MCF 10A (cell line): Measurements from ENCODE around the gene PLAGL2. TPM values are rescaled to one million over a fixed set of nuclear protein-coding genes. Genes with fewer than 3 reads are reported as not detected.
A peak's percentile ranks its signal among the peaks of the same experiment; 100 is the strongest.

ENCODE experiments used
- BruUV-seq: library from RNA; stranded (reverse); fragments of 400-500 nt; replicated peaks from 2 replicates; lab custom pipeline; 2021; lab: Mats Ljungman, UMichigan
- CTCF ChIA-PET: fragments of 300-600 bp; sonication (Branson Sonifier 250); formaldehyde crosslinking; extraction: SDS; loops from one replicate; lab custom pipeline; 2021; ENCODE audit warnings: antibody characterized with exemption, inconsistent platforms; lab: Yijun Ruan, JAX
- POLR2A ChIA-PET: fragments of 300-600, 350-650 bp; sonication (Branson Sonifier 250); formaldehyde crosslinking; extraction: SDS; loops from one replicate; lab custom pipeline; 2020; ENCODE audit warnings: antibody characterized with exemption, inconsistent platforms; lab: Yijun Ruan, JAX
- DNase-seq: peaks from one replicate; pipeline ENCODE4 v3.0.0-alpha.2; 2018; ENCODE audit not compliant: unreplicated experiment
- H3K27ac Mint-ChIP-seq: one replicate; pipeline ENCODE4 v1.8.0; 2022; ENCODE audit warnings: mild to moderate bottlenecking, low read depth, mixed read lengths; ENCODE audit not compliant: unreplicated experiment
- H3K27me3 Mint-ChIP-seq: one replicate; pipeline ENCODE4 v1.8.0; 2022; ENCODE audit warnings: mixed read lengths; ENCODE audit not compliant: insufficient read depth, unreplicated experiment
- H3K36me3 Mint-ChIP-seq: one replicate; pipeline ENCODE4 v1.8.0; 2022; ENCODE audit warnings: mild to moderate bottlenecking, moderate library complexity, mixed read lengths; ENCODE audit not compliant: insufficient read depth, unreplicated experiment
- H3K4me1 Mint-ChIP-seq: one replicate; pipeline ENCODE4 v1.8.0; 2022; ENCODE audit warnings: mixed read lengths; ENCODE audit not compliant: insufficient read depth, unreplicated experiment
- H3K4me3 Mint-ChIP-seq: one replicate; pipeline ENCODE4 v1.8.0; 2022; ENCODE audit warnings: mild to moderate bottlenecking, moderate library complexity, mixed read lengths; ENCODE audit not compliant: unreplicated experiment
- H3K9me3 Mint-ChIP-seq: one replicate; pipeline ENCODE4 v1.8.0; 2022; ENCODE audit warnings: mixed read lengths; ENCODE audit not compliant: unreplicated experiment
- intact Hi-C: fragments of 100-400 bp; cut with micrococcal nuclease; formaldehyde crosslinking; loops from 2 replicates; pipeline ENCODE4 v1.14.1; 2022
- total RNA-seq: library from RNA; stranded (reverse); gene quantifications from 2 replicates; pipeline ENCODE4 v1.2.3, GENCODE V29; 2022
- TF ChIP-seq, protein P1 (sequence below): fragments of 200-600 bp; IDR thresholded peaks from one replicate; pipeline ENCODE4 v1.8.0; 2022; ENCODE audit warnings: antibody characterized with exemption, mild to moderate bottlenecking; ENCODE audit not compliant: unreplicated experiment

PLAGL2 gene
- total RNA-seq, 1 experiment from 2014 or later: 18.6 TPM

- intact Hi-C loops: no loop called here
- peaks cover 69% of the 10 kb centered on the region for H3K36me3 Mint-ChIP-seq
- TF ChIP-seq, protein P1, sequence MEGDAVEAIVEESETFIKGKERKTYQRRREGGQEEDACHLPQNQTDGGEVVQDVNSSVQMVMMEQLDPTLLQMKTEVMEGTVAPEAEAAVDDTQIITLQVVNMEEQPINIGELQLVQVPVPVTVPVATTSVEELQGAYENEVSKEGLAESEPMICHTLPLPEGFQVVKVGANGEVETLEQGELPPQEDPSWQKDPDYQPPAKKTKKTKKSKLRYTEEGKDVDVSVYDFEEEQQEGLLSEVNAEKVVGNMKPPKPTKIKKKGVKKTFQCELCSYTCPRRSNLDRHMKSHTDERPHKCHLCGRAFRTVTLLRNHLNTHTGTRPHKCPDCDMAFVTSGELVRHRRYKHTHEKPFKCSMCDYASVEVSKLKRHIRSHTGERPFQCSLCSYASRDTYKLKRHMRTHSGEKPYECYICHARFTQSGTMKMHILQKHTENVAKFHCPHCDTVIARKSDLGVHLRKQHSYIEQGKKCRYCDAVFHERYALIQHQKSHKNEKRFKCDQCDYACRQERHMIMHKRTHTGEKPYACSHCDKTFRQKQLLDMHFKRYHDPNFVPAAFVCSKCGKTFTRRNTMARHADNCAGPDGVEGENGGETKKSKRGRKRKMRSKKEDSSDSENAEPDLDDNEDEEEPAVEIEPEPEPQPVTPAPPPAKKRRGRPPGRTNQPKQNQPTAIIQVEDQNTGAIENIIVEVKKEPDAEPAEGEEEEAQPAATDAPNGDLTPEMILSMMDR: no peak
- no TSS peak for BruUV-seq
- ChIA-PET POLR2A (interaction anchor here (0.7 to 1.2 kb wide), 6 partner anchors 9 to 136 kb away, joined by 3 to 5 read pairs (median 3); no protein-coding TSS in a partner anchor), CTCF (no interaction called here)
- no peak overlapping the region for H3K4me3 Mint-ChIP-seq
- H3K4me1 Mint-ChIP-seq: no peaks in the 10 kb centered on the region
- no peaks in the 10 kb centered on the region for H3K9me3 Mint-ChIP-seq
- peak overlapping the region; percentile 17 for H3K27ac Mint-ChIP-seq
- no peak for DNase-seq
- H3K27me3 Mint-ChIP-seq: no peaks in the 10 kb centered on the region
These were observed 27.9 kb upstream of the PLAGL2 start for GRCh38 chr20:32235331-32236047.

- Mint-ChIP-seq H3K36me3 (peaks cover 80% of the 10 kb centered on the region), H3K27ac (no peak overlapping the region), H3K4me3 (no peak overlapping the region), H3K27me3 (no peaks in the 10 kb centered on the region), H3K9me3 (no peaks in the 10 kb centered on the region), H3K4me1 (no peaks in the 10 kb centered on the region)
- intact Hi-C loops: no loop called here
- TF ChIP-seq, protein P1: no peak
- POLR2A ChIA-PET: no interaction called here
- CTCF ChIA-PET: interaction anchor here (0.5 to 0.6 kb wide), 2 partner anchors 12 to 341 kb away, joined by 3 to 6 read pairs; no protein-coding TSS in a partner anchor
- BruUV-seq: no TSS peak
- no peak for DNase-seq
These were observed 26.7 kb upstream of the PLAGL2 start for GRCh38 chr20:32234135-32234808.

- BruUV-seq: no TSS peak
- Mint-ChIP-seq H3K4me1 (no peaks in the 10 kb centered on the region), H3K27me3 (no peaks in the 10 kb centered on the region), H3K9me3 (no peaks in the 10 kb centered on the region), H3K27ac (no peak overlapping the region), H3K4me3 (no peak overlapping the region), H3K36me3 (peaks cover 83% of the 10 kb centered on the region)
- ChIA-PET POLR2A (interaction anchor here (0.5 to 1.3 kb wide), 2 partner anchors 23 to 146 kb away, joined by 3 to 7 read pairs; no protein-coding TSS in a partner anchor), CTCF (interaction anchor here (0.6 to 0.7 kb wide), 2 partner anchors 141 to 773 kb away, joined by 3 read pairs; no protein-coding TSS in a partner anchor)
- intact Hi-C loops: no loop called here
- DNase-seq: no peak
- TF ChIP-seq, protein P1: no peak
These were observed 25.7 kb upstream of the PLAGL2 start for GRCh38 chr20:32233286-32233685.

- CTCF ChIA-PET: interaction anchor here (0.6 to 0.7 kb wide), 2 partner anchors 258 to 772 kb away, joined by 3 to 4 read pairs; no protein-coding TSS in a partner anchor
- Mint-ChIP-seq H3K27ac (peak overlapping the region; percentile 48), H3K27me3 (no peaks in the 10 kb centered on the region), H3K4me1 (no peaks in the 10 kb centered on the region), H3K4me3 (no peak overlapping the region), H3K36me3 (peaks cover 90% of the 10 kb centered on the region), H3K9me3 (no peaks in the 10 kb centered on the region)
- no peak for DNase-seq
- TF ChIP-seq, protein P1: no peak
- POLR2A ChIA-PET: interaction anchor here (0.5 to 1.8 kb wide), 3 partner anchors 8 to 147 kb away, joined by 3 to 7 read pairs (median 6); no protein-coding TSS in a partner anchor
- intact Hi-C loops: no loop called here
- BruUV-seq: no TSS peak
These were observed 24.9 kb upstream of the PLAGL2 start for GRCh38 chr20:32232326-32232886.
